Measurements from ENCODE around the gene ARL3. TPM values are rescaled to one million over a fixed set of nuclear protein-coding genes. Genes with fewer than 3 reads are reported as not detected.

Gene ARL3
- total RNA-seq, 1 experiment from 2014 or later = 4.6 TPM

DNA sequence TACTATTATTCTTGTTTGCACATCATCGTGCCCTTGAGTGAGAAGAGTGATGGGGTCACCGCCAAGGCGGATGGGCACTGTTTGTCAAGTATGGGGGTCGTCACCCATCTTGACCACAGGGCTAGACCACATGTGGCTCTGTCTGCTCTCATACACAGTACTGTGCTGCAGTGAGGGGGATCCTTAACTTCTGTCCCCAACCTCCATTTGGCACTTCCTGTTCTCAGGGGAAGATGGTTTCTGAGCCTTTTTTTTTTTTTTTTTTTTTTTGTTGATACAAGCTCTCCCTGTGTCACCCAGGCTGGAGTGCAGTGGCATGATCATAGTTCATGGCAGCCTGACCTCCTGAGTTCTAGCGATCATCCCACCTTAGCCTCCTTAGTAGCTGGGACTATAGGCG is 43.1 kb upstream of the ARL3 start:
- H3K27ac ChIP-seq (ENCODE audit: low read length) = no peak overlapping the region
- 0 out of 2 replicates have a peak, but pooled peaks cover 5% of the 10 kb centered on the region for H4K20me1 ChIP-seq (ENCODE audit: insufficient read depth, low read depth, low read length)
- 0 out of 2 replicates have a peak, but pooled peaks cover 5% of the 10 kb centered on the region for H3K36me3 ChIP-seq (ENCODE audit: insufficient read depth, low read length)
- no peak overlapping the region for H2AFZ ChIP-seq (ENCODE audit: low read length)
- H3K27me3 ChIP-seq (ENCODE audit: low read length) = no peaks in the 10 kb centered on the region
- H3K79me2 ChIP-seq (ENCODE audit: low read length) = peaks cover 76% of the 10 kb centered on the region
- no peaks in the 10 kb centered on the region for H3K9me2 ChIP-seq (replicated peaks; ENCODE audit: insufficient read depth, low read length)
- H3K4me1 ChIP-seq (ENCODE audit: low read length) = no peaks in the 10 kb centered on the region
- no peak for DNase-seq
- H3K9me3 ChIP-seq (ENCODE audit: low read length) = no peaks in the 10 kb centered on the region
- no peak overlapping the region for H3K9ac ChIP-seq (ENCODE audit: low read length)
- H3K4me2 ChIP-seq (ENCODE audit: low read depth, low read length, poor library complexity, severe bottlenecking) = no peak overlapping the region
- H3K4me3 ChIP-seq (ENCODE audit: low read length) = no peak overlapping the region

DNA sequence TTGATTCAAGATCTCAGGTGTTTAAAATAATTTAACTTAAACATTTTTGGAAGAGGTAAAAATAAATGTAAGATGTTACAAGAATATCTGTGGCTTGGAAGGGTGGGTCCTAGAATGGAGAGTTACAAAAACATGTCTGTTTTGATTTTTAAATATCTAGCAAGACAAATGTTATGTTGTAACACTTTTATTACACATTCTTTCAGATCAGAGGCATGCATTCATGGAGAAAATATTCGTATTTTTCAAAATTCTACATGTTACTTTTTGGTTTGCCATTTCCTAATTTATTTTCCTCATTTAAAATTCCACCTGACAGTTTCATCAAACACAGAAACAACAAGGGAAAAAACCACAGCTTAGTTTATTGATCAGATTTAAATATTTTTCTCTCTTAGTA is 39.5 kb upstream of the ARL3 start:
- Histone ChIP-seq H4K20me1 (ENCODE audit: insufficient read depth, low read depth, low read length) (0 out of 2 replicates have a peak, but pooled peaks cover 5% of the 10 kb centered on the region), H3K4me1 (ENCODE audit: low read length) (no peaks in the 10 kb centered on the region), H3K79me2 (ENCODE audit: low read length) (peaks cover 74% of the 10 kb centered on the region), H3K4me3 (ENCODE audit: low read length) (no peak overlapping the region), H3K4me2 (ENCODE audit: low read depth, low read length, poor library complexity, severe bottlenecking) (no peak overlapping the region), H3K36me3 (ENCODE audit: insufficient read depth, low read length) (no peaks in the 10 kb centered on the region), H3K9me3 (ENCODE audit: low read length) (no peaks in the 10 kb centered on the region), H3K27ac (ENCODE audit: low read length) (no peak overlapping the region), H3K9me2 (replicated peaks; ENCODE audit: insufficient read depth, low read length) (no peaks in the 10 kb centered on the region), H2AFZ (ENCODE audit: low read length) (no peak overlapping the region), H3K27me3 (ENCODE audit: low read length) (no peaks in the 10 kb centered on the region), H3K9ac (ENCODE audit: low read length) (no peak overlapping the region)
- DNase-seq = no peak

DNA sequence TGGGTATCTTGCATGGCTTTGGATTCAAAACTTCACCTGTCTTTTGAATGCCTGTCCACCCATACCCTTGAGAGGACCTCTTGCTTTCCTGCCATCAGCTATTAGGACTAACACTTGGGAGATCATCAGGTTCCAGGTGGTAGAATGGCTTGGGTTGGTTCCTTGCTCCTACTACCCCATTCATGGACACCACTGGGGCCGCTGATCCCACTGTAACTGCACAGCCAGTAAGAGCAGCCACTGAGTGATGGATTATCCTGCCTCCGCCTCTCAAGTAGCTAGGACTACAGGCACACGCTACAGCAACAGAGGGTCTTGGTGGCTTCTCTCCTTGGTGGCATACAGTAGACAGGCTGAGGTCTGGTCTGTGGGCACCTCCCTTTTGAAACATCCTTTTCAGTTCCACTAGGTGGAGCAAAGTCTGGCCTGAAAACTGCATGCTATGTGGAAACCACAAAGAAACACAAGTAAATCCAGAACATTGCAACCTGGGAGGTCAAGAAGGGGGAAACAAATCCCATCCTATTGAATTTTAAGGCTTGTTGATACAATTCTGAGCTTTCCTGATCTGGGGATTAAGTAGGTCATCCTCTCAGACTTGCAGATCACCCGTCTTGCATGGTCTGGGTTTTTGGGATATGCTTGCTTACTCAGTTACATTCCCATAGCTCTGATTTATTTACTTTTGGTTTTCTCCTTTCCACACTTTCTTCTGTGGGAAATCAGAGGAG is 38.9 kb upstream of the ARL3 start:
- Histone ChIP-seq H3K27ac (ENCODE audit: low read length) (no peak overlapping the region), H3K4me2 (ENCODE audit: low read depth, low read length, poor library complexity, severe bottlenecking) (no peak overlapping the region), H2AFZ (ENCODE audit: low read length) (no peak overlapping the region), H3K4me1 (ENCODE audit: low read length) (no peaks in the 10 kb centered on the region), H3K4me3 (ENCODE audit: low read length) (no peak overlapping the region), H3K36me3 (ENCODE audit: insufficient read depth, low read length) (no peaks in the 10 kb centered on the region), H3K79me2 (ENCODE audit: low read length) (peaks cover 74% of the 10 kb centered on the region), H3K9me2 (replicated peaks; ENCODE audit: insufficient read depth, low read length) (no peaks in the 10 kb centered on the region), H4K20me1 (ENCODE audit: insufficient read depth, low read depth, low read length) (0 out of 2 replicates have a peak, but pooled peaks cover 5% of the 10 kb centered on the region), H3K9ac (ENCODE audit: low read length) (no peak overlapping the region), H3K9me3 (ENCODE audit: low read length) (no peaks in the 10 kb centered on the region), H3K27me3 (ENCODE audit: low read length) (no peaks in the 10 kb centered on the region)
- peak; percentile 73 for DNase-seq

DNA sequence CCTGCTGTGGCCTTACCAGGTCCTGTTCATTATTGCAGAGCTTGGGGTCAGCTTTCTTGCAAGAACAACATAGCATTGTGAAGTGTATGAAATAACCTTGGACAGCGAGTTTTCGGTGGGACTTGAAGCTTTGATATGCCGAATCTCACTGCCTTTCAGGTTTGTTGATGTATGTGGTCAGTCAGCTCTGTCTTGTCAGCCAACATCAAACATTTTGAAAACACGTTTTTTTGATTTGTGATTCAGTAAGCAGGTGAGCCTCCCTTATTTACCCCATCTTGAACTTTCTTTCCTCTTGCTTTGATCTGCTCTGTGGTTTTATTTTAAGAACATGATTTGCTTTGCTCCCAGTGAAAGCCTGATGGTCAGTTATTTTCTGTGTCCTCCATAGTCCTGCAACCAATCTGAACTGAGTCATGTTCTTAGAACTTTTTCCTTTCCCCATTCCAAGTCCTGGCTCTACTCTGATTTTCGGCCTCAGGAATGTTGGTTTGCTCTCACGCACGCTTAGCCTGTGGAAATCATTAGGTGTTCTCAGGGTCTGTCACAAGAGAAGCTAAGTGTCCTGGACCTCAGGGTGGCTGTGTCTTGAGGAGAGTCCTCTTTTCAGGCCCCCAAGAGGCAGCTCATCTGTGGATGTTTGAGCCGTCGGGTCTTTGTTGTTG is 38.2 kb upstream of the ARL3 start:
- H3K9me3 ChIP-seq (ENCODE audit: low read length) = no peaks in the 10 kb centered on the region
- peaks cover 75% of the 10 kb centered on the region for H3K79me2 ChIP-seq (ENCODE audit: low read length)
- H4K20me1 ChIP-seq (ENCODE audit: insufficient read depth, low read depth, low read length) = 0 out of 2 replicates have a peak, but pooled peaks cover 5% of the 10 kb centered on the region
- no peak overlapping the region for H2AFZ ChIP-seq (ENCODE audit: low read length)
- no peak overlapping the region for H3K27ac ChIP-seq (ENCODE audit: low read length)
- no peaks in the 10 kb centered on the region for H3K9me2 ChIP-seq (replicated peaks; ENCODE audit: insufficient read depth, low read length)
- no peak overlapping the region for H3K4me2 ChIP-seq (ENCODE audit: low read depth, low read length, poor library complexity, severe bottlenecking)
- no peak for DNase-seq
- H3K4me3 ChIP-seq (ENCODE audit: low read length) = no peak overlapping the region
- no peaks in the 10 kb centered on the region for H3K36me3 ChIP-seq (ENCODE audit: insufficient read depth, low read length)
- no peak overlapping the region for H3K9ac ChIP-seq (ENCODE audit: low read length)
- no peaks in the 10 kb centered on the region for H3K4me1 ChIP-seq (ENCODE audit: low read length)
- H3K27me3 ChIP-seq (ENCODE audit: low read length) = no peaks in the 10 kb centered on the region

DNA sequence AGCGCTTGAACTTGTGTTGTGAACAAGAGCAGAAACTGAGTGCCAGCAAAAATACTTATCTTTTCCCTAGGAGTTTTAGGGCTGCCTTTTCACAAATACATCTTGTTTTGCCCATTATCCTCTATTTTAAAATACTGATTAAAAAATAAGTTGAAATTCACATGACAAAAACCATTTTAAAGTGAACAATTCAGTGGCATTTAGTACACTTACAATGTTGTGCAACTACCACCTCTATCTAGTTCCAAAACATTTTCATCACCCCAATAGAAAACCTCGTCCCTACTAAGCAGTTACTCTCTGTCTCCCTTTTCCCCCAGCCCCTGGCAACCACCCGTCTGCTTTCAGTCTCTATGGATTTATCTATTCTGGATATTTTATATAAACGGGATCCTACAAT is 31.0 kb upstream of the ARL3 start:
- no peaks in the 10 kb centered on the region for H3K27me3 ChIP-seq (ENCODE audit: low read length)

DNA sequence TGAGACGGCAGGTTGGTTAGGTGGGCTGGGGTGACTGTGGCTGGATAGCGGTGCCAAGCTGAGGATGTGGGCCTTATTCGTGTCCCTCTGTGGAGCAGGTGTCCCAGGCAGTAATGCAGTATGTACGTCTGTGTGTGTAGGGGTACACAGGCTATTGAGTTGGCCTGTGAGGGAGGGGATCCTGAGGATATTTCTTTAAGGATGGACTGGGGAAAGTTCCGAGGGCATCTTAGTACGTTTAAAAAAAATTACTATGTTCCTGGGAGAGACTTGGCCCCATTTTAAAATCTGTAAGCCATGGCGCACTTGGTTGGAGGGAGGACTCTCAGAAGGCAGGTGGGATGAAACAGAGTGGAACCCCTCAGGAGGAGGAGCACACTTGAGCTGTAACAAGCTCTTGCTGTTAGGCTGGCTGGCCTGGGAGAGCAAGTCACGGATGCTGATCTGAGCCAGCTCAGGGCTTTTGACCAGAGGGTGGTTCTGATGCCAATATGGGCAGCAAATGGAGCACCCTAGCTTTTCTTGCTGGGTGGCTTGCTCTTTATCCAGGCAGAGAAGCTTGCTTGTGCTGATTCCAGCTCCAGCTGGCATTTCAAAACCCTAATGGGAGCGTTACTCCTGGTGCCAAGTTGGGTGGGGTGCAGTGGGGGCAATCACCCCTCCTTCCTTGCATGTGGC is 30.3 kb upstream of the ARL3 start:
- H2AFZ ChIP-seq (ENCODE audit: low read length) = no peak overlapping the region
- DNase-seq = peak; percentile 79

More for the DNA sequence above, 31.0 kb upstream of the ARL3 start:
- Histone ChIP-seq H3K9ac (ENCODE audit: low read length) (peak overlapping the region; percentile 88), H3K4me1 (ENCODE audit: low read length) (peaks cover 15% of the 10 kb centered on the region), H3K4me3 (ENCODE audit: low read length) (peak overlapping the region; percentile 88), H3K27ac (ENCODE audit: low read length) (no peak overlapping the region; the same call in 1 of the 2 replicates), H2AFZ (ENCODE audit: low read length) (no peak overlapping the region), H3K36me3 (ENCODE audit: insufficient read depth, low read length) (no peaks in the 10 kb centered on the region), H3K9me2 (replicated peaks; ENCODE audit: insufficient read depth, low read length) (no peaks in the 10 kb centered on the region), H3K9me3 (ENCODE audit: low read length) (no peaks in the 10 kb centered on the region), H3K79me2 (ENCODE audit: low read length) (peaks cover 51% of the 10 kb centered on the region), H4K20me1 (ENCODE audit: insufficient read depth, low read depth, low read length) (no peaks in the 10 kb centered on the region), H3K4me2 (ENCODE audit: low read depth, low read length, poor library complexity, severe bottlenecking) (peak overlapping the region; percentile 73)
- DNase-seq = no peak

DNA sequence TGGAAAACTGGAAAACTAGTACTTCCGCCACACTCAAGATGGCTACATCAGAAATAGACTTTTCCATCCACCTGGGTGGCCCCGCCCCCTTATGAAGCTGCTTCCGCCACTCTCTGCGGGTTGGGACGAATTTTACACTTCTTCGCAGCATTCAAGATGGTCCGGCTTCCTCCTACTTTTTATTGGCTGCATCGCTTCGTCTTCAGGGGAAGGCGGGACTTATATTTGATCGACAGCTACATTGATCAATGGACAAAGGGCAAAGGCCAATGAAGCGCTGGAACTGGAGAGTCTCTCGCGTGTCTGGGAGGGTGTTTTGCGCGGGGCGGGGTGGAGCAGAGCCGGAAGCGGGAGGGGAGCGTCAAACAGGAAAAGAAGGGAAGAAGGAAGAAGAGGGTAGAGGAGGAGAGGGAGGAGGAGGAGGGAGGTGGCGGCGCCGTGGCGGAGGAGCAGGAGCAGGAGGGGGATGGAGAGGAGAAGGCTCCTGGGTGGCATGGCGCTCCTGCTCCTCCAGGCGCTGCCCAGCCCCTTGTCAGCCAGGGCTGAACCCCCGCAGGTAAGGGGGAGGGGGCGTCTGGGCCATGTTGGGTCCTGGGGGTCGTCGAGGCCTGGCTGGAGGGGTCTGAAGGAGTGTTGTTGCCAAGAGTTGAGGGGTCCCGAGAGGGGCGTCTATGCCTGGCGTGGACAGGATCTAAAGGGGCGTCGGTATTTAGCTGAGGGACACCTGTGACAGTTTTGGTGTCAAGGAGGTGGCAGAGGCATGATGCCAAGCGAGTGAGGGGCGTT is 29.6 kb upstream of the ARL3 start, which contains the start of gene WBP1L:
WBP1L (plus strand) TSS at position 361 of the 786 bp plus-strand sequence; CDS start at position 467, 106 bp downstream.
- H4K20me1 ChIP-seq (ENCODE audit: insufficient read depth, low read depth, low read length) = no peaks in the 10 kb centered on the region
- H2AFZ ChIP-seq (ENCODE audit: low read length) = peak within 1 kb of the TSS; percentile 57; the same call in 1 of the 2 replicates
- H3K4me2 ChIP-seq (ENCODE audit: low read depth, low read length, poor library complexity, severe bottlenecking) = peak within 1 kb of the TSS; percentile 73
- peak within 1 kb of the TSS; percentile 88 for H3K4me3 ChIP-seq (ENCODE audit: low read length)
- peak; percentile 99 for DNase-seq
- H3K9me3 ChIP-seq (ENCODE audit: low read length) = no peaks in the 10 kb centered on the region
- no peaks in the 10 kb centered on the region for H3K9me2 ChIP-seq (replicated peaks; ENCODE audit: insufficient read depth, low read length)
- peaks cover 46% of the 10 kb centered on the region for H3K79me2 ChIP-seq (ENCODE audit: low read length)
- no peaks in the 10 kb centered on the region for H3K27me3 ChIP-seq (ENCODE audit: low read length)
- peaks cover 2% of the 10 kb centered on the region; the same call in 1 of the 2 replicates for H3K36me3 ChIP-seq (ENCODE audit: insufficient read depth, low read length)
- peaks cover 15% of the 10 kb centered on the region for H3K4me1 ChIP-seq (ENCODE audit: low read length)
- peak within 1 kb of the TSS; percentile 88 for H3K9ac ChIP-seq (ENCODE audit: low read length)
- H3K27ac ChIP-seq (ENCODE audit: low read length) = peak within 1 kb of the TSS; percentile 40

More for the DNA sequence above, 30.3 kb upstream of the ARL3 start:
- Histone ChIP-seq H3K27ac (ENCODE audit: low read length) (peak overlapping the region; percentile 40), H3K9ac (ENCODE audit: low read length) (peak overlapping the region; percentile 88), H3K4me3 (ENCODE audit: low read length) (peak overlapping the region; percentile 88), H3K36me3 (ENCODE audit: insufficient read depth, low read length) (no peaks in the 10 kb centered on the region), H3K4me1 (ENCODE audit: low read length) (peaks cover 15% of the 10 kb centered on the region), H3K79me2 (ENCODE audit: low read length) (peaks cover 49% of the 10 kb centered on the region), H3K27me3 (ENCODE audit: low read length) (no peaks in the 10 kb centered on the region), H4K20me1 (ENCODE audit: insufficient read depth, low read depth, low read length) (no peaks in the 10 kb centered on the region), H3K9me2 (replicated peaks; ENCODE audit: insufficient read depth, low read length) (no peaks in the 10 kb centered on the region), H3K4me2 (ENCODE audit: low read depth, low read length, poor library complexity, severe bottlenecking) (peak overlapping the region; percentile 73), H3K9me3 (ENCODE audit: low read length) (no peaks in the 10 kb centered on the region)

Data from Karpas-422 (cell line).